GM19395 (cell line): ENCODE measurements around the gene TGFB2.

Experiments used
- ATAC-seq: cut with Tn5 transposase; IDR thresholded peaks from one replicate; pipeline ENCODE4 v1.9.1; 2021; ENCODE audit warnings: mild to moderate bottlenecking, moderate library complexity; ENCODE audit not compliant: unreplicated experiment

TGFB2 gene

DNA sequence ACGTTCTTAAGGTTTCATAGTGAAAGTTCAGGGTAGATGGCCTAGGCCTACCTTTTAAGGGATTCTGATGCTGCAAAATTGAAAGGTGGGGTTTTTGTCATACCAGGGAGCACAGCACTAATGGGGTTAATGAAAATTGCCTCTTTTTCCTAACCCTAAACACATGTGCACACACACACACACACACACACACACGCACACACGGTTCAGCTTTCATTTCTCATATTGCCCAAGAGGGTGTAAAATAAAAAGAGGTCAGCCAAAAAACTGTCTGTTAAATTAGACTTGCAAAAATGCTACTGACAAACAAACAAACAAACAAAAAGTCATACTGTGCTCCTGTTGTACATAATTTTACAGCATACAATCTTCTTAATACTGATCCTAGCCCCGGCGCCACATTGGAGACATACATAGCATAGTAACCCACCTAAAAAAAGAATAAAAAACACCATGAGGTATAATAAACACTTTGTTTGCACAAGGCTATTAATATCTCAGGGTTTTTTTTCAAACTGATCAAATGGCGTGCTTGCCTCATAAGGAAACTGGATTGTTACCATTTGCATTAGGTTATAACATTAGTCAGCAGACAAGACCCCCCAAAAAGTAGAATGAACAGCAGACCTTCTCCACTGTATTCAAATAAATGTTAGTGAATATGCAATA lies 69.1 kb downstream of the TGFB2 start:
- ATAC-seq = no peak

DNA sequence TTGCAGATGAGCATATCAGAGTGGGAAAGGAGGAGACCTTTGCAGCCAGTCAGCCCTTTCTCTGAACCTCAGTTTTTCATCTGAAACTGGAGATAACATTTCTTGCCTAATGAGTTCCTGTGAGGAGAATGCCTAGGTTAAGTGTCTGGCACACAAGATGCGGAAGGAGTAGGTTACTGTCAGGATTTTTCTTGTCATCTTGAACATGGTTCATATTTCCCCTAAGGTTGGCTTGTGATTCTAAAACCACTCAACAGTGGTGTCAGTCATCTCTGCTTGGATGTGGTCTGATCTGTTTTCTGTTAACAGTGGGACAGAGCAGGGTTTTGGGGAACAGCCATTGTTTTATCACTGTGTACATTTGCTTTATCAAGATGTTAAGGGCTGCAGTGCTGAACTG lies 70.6 kb downstream of the TGFB2 start:
- no peak for ATAC-seq

DNA sequence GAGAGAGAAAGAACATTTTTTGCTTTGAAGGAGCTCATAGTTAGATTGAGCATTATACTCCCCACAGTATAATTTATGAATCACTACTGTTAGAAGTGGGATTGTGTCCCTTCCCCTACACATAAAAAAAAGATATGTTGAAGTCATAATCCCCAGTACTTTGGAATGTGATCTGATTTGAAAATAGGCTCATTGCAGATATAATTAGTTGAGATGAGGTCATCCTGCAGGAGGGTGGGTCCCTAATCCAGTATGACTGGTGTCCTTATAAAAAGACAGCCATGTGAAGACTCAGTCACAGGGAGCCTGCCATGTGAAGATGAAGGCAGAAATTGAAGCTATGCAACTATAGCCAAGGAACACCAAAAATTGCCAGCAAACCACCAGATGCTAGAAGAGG lies 76.4 kb downstream of the TGFB2 start:
- no peak for ATAC-seq

DNA sequence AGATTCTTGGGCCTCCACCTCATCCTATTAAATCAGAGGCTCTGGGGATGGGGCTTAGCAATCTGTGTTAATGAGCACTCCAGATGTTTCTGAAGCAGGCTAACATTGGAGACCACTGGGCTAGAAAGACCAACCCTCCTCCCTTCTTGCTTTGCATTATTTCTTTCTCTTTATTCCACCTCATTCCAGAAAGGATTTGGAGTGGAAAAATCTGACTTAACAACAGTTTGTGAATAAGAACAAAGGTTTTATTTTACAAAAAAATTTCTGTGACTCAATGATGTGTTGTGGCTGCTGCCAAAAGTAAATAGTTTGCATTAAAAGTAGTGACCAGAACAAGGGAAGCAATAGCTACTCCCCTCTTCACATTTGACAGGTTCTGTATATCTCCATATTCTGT lies 79.4 kb downstream of the TGFB2 start:
- no peak for ATAC-seq

DNA sequence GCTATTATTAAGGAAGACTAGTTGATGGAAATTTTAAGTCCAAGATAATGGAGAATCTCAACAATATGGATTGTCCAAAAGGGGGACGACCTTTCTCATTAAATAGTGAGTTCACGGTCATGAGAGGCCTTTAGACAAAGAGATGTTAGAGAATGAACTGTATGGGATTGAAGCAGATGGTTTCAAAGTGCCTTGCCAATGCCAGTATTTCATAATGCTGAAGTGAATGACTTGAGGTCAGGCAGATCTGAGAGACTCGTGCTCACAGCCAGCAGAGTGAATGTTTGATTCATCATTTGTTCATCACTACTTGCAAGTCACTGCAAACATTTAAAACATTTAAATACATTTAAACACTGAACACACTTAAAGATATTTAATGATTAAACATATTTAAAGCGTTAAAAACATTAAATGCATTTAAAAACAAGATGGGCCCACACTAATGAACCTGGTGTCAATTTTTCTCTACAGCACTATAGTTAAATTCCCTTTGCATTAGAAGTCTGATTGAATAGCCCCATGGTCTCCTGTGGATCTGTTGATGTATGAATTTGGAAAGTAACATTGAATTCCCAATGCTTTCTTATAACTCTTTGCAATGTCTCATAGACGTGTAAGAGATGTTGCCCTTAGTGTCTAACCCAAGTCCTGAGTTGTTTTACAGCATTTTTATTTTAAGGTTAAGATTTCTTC lies 80.7 kb downstream of the TGFB2 start:
- ATAC-seq = no peak

DNA sequence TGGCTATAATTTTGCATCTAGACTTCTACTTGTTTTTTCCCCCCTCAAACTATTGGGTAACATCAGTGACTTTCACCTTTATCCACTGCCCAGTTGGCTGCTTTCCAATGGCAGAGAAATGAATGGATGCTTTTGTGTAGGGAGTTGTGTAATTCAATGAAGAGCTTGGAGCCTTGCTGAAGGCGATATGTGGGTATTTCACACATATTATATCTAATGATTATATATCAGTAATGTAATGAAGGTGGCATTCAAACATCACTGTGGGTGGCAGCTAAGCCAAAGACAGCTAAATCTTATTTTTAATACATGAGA lies 81.2 kb downstream of the TGFB2 start:
- no peak for ATAC-seq

DNA sequence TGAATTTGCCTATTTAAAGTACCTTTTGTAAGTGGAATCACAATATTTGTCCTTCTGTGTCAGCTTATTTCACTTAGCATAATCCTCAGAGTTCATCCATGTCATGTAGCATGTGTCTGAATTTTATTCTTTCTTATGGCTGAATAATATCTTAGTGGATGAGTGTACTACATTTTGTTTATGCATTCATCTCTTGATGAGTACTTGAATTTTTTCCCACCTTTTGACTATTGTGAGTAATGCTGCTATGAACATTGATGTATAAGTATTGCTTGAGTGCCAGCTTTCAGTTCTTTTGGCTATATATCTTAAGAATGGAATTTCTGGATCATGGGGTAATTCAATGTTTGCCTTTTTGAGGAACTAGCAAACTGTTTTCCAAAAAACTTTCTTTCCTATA lies 84.2 kb downstream of the TGFB2 start:
- ATAC-seq = no peak

DNA sequence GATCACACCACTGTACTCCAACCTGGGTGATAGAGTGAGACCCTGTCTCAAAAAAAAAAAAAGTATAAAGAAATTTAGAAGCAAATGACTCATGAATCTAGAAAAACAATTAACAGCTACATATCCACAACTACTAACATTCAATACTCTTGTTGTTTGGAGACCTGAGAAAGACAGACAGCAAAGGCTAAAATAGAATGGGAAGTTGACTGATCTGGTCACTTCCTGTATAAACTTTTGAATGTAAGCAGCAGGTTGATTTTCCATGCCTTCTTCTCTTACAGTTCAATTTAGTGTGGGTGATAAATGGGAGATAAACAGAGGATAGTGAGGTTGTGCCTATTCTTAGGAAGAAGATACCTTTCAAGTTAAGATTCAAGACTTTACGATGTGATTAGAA lies 85.2 kb downstream of the TGFB2 start:
- no peak for ATAC-seq

DNA sequence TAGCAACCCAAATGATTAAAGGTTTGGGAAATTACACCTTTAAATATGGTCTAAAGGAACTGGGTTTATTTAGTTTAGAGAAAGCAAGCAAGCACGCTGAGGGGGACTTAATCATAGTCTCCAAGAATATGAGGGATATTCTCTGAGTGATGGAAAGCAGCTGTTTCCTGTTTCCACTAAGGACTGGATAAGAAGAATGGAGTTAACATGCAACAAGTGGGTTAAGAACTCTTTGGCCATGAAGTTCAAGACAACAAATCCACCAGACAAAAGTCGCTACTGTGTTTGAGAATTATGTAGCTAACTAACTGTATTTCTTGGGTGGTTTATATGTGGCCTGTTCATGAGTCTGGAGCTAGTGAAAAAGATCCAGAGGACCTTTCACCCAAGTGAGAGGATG lies 85.7 kb downstream of the TGFB2 start:
- no peak for ATAC-seq

DNA sequence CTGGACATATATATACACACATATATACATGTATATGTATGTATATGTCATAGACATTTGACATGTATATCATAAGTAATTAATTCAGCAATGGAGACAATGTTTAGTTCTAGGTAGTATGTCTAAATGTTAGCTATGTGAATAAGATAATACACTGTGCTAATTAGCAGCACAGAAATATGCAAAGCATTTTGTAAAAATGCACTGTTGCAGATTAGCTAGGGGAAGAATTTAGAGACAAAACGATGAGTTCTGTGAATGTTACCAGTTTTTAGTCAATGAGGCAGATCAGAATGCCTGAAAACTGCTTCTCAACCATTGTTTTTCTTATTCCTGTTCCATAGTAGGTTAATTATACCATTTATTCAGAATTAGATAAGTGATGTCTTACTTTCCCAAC lies 86.3 kb downstream of the TGFB2 start:
- ATAC-seq = no peak

DNA sequence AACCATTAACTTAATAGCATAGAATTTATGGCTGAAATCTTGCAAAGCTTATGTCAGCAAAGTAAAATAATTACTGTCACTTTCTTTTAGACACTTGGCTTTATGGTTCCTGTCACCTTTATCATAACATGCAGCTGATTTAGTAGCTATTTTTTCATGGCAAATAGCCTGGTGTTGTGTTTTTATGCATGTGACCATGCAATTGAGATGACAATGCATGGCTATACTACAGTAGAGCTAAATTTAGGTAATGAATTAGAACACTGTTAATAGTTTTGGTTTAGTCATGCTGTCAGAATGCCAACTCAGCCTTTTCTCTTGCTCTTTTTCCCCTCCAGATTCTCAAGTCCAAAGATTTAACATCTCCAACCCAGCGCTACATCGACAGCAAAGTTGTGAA lies 88.6 kb downstream of the TGFB2 start:
- ATAC-seq = no peak

DNA sequence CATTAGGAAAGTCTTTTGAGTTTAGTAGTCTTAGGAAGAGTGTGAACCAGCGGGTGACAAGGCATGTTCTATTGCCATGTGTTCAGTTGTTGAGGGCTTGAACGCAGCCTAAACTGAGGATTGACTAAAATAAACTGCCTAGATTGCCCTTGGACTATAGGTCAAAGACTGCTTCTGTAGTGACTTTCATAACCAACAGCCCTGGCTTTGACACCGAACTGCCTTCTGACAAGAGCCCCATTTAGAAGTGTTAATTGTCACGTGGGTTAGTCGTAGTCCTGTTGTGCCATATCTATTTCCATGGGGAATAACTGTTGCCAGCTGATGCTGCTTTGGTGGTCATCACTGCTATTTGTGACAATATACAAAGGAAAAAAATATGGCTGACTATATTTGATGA lies 90.4 kb downstream of the TGFB2 start:
- no peak for ATAC-seq

DNA sequence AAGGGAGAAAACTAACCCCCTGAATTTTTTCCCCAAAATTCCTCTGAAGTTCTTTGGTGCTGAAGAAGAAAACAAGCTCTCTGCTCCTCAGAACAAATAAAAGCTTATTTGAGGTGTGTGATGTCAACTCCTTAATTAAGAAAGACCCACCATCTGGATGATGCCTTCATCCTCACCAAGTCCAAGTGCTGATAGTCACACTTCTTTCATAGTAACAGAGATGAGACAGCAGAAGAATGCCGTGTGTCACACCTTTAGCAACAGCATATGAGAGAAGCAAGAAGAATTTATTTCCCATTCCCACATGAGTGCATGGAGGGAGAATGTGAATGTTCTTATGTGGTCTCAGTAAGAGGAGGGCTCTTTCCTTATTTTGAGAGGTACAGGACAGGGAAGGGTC lies 91.2 kb downstream of the TGFB2 start:
- ATAC-seq = no peak

DNA sequence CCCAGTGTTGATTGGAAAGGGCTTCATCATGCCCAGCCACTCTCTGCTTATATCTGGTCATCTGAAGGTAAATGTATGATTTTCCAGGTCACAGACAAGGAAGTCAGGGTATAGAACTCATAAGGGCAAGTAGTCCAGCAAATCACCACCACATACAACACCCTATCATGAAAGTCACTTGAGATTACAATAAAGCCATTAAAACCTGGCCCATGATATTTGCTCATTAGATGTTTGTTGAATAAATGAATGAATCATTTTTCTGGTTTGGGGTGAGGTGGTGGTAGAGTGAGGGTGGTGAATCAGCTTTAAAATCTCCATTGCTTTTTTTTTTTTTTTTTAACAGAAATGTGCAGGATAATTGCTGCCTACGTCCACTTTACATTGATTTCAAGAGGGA lies 91.9 kb downstream of the TGFB2 start:
- ATAC-seq = no peak

DNA sequence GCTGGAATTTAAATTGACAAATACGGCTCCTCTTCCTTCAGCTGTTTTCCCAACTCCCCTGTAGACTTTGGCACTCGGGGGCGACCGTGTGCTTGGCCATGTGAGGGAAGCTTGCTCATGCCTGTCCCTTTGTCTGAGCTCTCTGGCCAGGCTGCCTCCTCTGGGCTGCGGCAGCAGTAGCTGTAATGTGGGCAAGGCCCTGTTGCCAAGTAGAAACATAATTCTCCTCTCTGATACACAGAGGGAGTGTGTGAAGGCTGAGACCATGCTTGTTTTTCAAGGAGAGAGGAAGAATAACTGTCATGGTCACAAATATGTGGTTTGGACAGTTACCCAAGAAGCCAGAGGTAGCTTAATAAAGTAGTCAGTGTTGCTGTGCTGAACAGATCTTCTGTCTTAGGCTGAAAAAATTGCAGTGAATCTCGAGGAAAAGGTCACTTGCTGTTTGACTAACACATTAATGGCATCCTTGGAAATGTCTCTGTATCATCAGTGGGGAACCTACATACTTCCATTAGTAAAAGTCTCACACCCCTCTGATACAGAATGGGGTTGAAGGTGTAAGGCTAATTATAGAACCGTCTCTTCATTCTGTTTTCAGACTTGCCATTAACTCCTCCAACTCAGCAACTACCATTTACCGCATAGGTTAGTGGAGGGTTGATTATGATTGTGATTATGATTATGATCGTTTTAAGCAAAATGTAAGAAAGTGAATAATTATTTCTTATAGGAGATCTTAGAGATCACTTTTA lies 94.6 kb downstream of the TGFB2 start:
- no peak for ATAC-seq

DNA sequence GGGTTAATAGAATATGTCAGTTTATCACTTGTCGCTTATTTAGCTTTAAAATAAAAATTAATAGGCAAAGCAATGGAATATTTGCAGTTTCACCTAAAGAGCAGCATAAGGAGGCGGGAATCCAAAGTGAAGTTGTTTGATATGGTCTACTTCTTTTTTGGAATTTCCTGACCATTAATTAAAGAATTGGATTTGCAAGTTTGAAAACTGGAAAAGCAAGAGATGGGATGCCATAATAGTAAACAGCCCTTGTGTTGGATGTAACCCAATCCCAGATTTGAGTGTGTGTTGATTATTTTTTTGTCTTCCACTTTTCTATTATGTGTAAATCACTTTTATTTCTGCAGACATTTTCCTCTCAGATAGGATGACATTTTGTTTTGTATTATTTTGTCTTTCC lies 98.1 kb downstream of the TGFB2 start:
- no peak for ATAC-seq

DNA sequence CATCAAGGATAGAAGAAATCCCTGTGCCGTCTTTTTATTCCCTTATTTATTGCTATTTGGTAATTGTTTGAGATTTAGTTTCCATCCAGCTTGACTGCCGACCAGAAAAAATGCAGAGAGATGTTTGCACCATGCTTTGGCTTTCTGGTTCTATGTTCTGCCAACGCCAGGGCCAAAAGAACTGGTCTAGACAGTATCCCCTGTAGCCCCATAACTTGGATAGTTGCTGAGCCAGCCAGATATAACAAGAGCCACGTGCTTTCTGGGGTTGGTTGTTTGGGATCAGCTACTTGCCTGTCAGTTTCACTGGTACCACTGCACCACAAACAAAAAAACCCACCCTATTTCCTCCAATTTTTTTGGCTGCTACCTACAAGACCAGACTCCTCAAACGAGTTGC lies 99.0 kb downstream of the TGFB2 start:
- no peak for ATAC-seq

DNA sequence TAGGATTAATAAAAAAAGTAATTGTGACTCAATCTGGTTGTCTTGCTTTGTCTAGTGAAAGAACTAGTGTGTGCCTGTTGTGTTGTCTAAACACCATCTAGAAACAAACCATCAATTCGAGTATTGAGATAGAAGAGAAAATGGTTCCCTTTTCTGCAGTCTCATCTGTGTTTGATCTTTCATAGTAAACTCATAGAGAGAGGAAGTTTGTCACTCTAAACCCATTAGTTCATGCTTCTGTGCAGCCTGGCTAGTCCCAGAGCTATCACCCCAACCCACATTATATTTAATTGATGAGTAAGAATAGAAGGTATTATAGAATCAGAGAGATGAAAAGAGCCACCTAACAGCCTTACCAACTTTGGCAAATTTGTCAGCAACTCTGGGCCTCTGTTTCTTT lies 99.5 kb downstream of the TGFB2 start:
- ATAC-seq = no peak

DNA sequence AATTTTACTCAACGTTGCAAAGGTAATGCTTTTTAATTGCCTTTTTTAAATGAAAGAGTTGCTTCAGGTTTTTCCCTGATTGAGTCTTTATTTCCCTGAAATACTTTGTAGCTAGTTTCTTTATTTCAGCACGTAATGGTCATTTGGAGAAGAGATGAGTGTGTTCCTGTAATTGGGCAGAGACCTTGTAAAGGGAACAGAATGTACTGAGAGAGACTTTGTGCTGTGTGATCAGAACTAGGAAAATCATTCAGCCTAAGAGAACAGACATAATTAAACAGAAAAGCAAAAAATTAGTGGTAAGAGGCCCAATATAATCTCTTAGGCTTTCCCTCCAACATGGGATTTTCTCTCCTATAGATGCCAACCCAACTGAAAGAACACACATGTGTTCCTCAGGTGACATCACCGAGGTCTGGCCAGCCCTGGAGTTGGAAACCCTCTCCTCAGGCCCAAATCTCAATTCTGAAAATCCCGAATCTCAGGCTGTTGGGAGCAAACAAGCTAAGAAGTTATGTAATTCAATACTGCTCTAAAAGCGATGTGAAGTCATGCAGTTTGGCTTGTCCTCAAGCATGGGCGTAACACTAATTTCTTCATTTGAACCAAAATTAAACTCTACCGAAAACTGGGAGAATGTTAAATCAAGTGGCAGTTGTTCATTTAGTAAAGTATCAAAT lies 102.0 kb downstream of the TGFB2 start:
- no peak for ATAC-seq

DNA sequence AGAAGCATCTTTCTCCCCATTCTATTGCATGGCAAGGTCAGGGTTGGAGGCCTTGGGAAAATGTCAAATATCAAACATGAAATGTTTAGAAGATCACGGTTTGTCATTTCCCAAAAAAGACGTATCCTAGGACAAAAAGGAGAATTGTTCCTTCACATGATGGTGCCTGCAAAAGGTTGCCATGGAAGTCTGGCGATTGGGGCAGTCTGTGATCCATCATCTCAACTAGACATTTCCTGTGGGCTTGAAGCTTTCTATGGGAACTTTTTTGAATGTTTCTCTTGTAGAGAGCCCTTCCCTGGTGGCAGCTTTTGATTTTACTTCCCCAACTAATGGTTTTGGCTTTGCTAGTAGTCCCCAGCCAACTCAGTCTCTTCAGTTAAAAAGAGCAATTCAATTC lies 106.3 kb downstream of the TGFB2 start:
- ATAC-seq = no peak

DNA sequence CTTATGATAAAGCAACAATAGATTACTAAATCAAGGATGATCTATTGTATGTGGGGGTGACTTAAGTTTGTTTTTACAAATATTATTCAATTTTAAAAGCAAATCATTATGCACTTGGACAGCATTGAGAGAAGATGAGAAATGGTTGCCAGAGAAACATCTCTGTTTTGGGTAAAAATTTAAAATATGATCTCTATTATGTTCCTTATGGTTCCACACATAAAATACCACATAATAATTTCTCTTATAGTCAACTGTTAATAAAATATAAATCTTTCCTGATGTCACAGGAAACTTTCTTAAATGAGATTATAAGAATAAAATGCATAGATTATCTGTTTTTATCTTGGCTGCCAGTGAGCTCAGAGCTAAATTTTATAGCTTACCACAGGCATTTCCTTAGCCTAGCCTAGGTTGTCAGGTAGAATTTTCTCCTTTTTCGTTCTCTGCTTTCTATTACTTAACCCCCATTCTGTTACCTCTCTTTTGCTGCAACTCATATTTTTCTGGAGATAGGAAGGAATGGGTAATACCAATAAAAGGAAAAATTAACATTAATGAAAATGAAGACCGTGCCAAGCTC lies 109.7 kb downstream of the TGFB2 start:
- no peak for ATAC-seq

DNA sequence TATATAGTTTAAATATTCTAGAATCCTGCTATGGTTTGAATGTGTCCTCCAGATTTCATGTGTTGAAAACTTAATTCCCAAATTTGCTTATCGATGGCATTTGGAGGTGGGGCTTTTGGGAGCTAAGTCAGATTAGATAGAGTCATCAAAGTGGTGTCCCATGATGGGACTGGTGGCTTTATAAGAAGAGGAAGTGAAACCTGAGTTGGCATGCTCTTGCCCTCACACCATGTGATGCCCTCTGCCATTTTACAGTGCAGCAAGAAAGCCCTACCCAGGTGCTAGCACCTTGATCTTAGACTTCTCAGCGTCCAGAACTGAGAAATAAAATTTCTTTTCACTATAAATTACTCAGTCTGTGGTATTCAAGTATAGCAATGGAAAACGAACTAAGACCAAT lies 111.3 kb downstream of the TGFB2 start:
- no peak for ATAC-seq
